Measurements from ENCODE around the gene TRRAP. TPM values are rescaled to one million over a fixed set of nuclear protein-coding genes. Genes with fewer than 3 reads are reported as not detected.
"Not testable (repeated sequence)": the region's sequence is repeated elsewhere in the genome, so short reads cannot be mapped to it uniquely, and the experiment has no call there.

Gene TRRAP
- total RNA-seq, 4 donors from 2014 or later = 15.2 to 18.8 (median 17.0) TPM

- TF ChIP-seq POLR2A (IDR thresholded peaks at IDR 0.05) = no peak
- no peak for TF ChIP-seq CTCF (IDR thresholded peaks at IDR 0.05 in 4 of 5, conservative IDR thresholded peaks at IDR 0.05 in 1 of 5)
- DNase-seq (no peak), ATAC-seq (no peak)
- intact Hi-C loops (cut with DNase I; ENCODE audit: low total_unique reads) = loop anchor here (1.0 to 10.0 kb wide), 2 partner anchors 86 to 407 kb away; no protein-coding TSS in a partner anchor
- Histone ChIP-seq H3K36me3 (no peaks in the 10 kb centered on the region), H3K27ac (no peak overlapping the region), H3K27me3 (peaks cover 0 to 3% (median 0%) of the 10 kb centered on the region in 3 donors), H3K4me1 (no peaks in the 10 kb centered on the region), H3K4me3 (no peak overlapping the region), H3K9me3 (no peaks in the 10 kb centered on the region)
- in situ Hi-C loops (cut with MboI; ENCODE audit: low sequenced_read_pairs in 4 of 4) = loop anchor here (5.0 kb wide), 1 partner anchor 408 kb away; no protein-coding TSS in a partner anchor
Observed at GRCh38 chr7:98840722-98841121, 37.6 kb upstream of the TRRAP start.

- H3K4me1 ChIP-seq = no peaks in the 10 kb centered on the region
- no peak overlapping the region for H3K27ac ChIP-seq
- DNase-seq (peak; percentile 24 to 37), ATAC-seq (peak; percentile 45 to 78)
- TF ChIP-seq POLR2A (IDR thresholded peaks at IDR 0.05) = no peak
- TF ChIP-seq CTCF (IDR thresholded peaks at IDR 0.05 in 4 of 5, conservative IDR thresholded peaks at IDR 0.05 in 1 of 5) = peak; percentile 87 to 97 (median 94)
- peaks cover 0 to 3% (median 0%) of the 10 kb centered on the region in 3 donors for H3K27me3 ChIP-seq
- no peak overlapping the region for H3K4me3 ChIP-seq
- no peaks in the 10 kb centered on the region for H3K9me3 ChIP-seq
- intact Hi-C loops (cut with DNase I; ENCODE audit: low total_unique reads) (loop anchor here (1.0 to 10.0 kb wide), 2 partner anchors 87 to 408 kb away; no protein-coding TSS in a partner anchor), in situ Hi-C loops (cut with MboI; ENCODE audit: low sequenced_read_pairs in 4 of 4) (loop anchor here (5.0 kb wide), 1 partner anchor 409 kb away; no protein-coding TSS in a partner anchor)
- H3K36me3 ChIP-seq = no peaks in the 10 kb centered on the region
Observed at GRCh38 chr7:98841179-98841997, 36.9 kb upstream of the TRRAP start.

- not testable (repeated sequence) for DNase-seq, H3K27me3 ChIP-seq, H3K4me3 ChIP-seq, ATAC-seq, H3K27ac ChIP-seq, H3K36me3 ChIP-seq, H3K9me3 ChIP-seq, H3K4me1 ChIP-seq
- intact Hi-C loops (cut with DNase I; ENCODE audit: low total_unique reads) (loop anchor here (10.0 kb wide), 1 partner anchor 88 kb away; no protein-coding TSS in a partner anchor), in situ Hi-C loops (cut with MboI; ENCODE audit: low sequenced_read_pairs in 4 of 4) (loop anchor here (5.0 kb wide), 1 partner anchor 410 kb away; no protein-coding TSS in a partner anchor)
Observed at GRCh38 chr7:98842552-98842951, 35.8 kb upstream of the TRRAP start.

- in situ Hi-C loops (cut with MboI; ENCODE audit: low sequenced_read_pairs in 4 of 4) (no loop called here), intact Hi-C loops (cut with DNase I; ENCODE audit: low total_unique reads) (loop anchor here (10.0 kb wide), 1 partner anchor 94 kb away; no protein-coding TSS in a partner anchor)
- H3K9me3 ChIP-seq = no peaks in the 10 kb centered on the region
- H3K4me1 ChIP-seq = no peaks in the 10 kb centered on the region
- DNase-seq = no peak
- no peaks in the 10 kb centered on the region for H3K36me3 ChIP-seq
- ATAC-seq = no peak
- H3K4me3 ChIP-seq = no peak overlapping the region
- TF ChIP-seq POLR2A (IDR thresholded peaks at IDR 0.05) (no peak), CTCF (IDR thresholded peaks at IDR 0.05 in 4 of 5, conservative IDR thresholded peaks at IDR 0.05 in 1 of 5) (no peak)
- no peak overlapping the region for H3K27ac ChIP-seq
- peaks cover 0 to 2% (median 0%) of the 10 kb centered on the region in 3 donors for H3K27me3 ChIP-seq
Observed at GRCh38 chr7:98848918-98849317, 29.4 kb upstream of the TRRAP start.

GRCh38 chr7:98852826-98853225 lies 25.5 kb upstream of the TRRAP start:
- H3K4me1 ChIP-seq = no peaks in the 10 kb centered on the region
- ATAC-seq (no peak), DNase-seq (no peak)
- H3K27ac ChIP-seq = no peak overlapping the region
- peaks cover 0 to 3% (median 2%) of the 10 kb centered on the region in 3 donors for H3K27me3 ChIP-seq
- H3K9me3 ChIP-seq = no peaks in the 10 kb centered on the region
- intact Hi-C loops (cut with DNase I; ENCODE audit: low total_unique reads) (no loop called here), in situ Hi-C loops (cut with MboI; ENCODE audit: low sequenced_read_pairs in 4 of 4) (no loop called here)
- H3K36me3 ChIP-seq = no peaks in the 10 kb centered on the region
- no peak overlapping the region for H3K4me3 ChIP-seq
- no peak for TF ChIP-seq POLR2A (IDR thresholded peaks at IDR 0.05)
- no peak for TF ChIP-seq CTCF (IDR thresholded peaks at IDR 0.05 in 4 of 5, conservative IDR thresholded peaks at IDR 0.05 in 1 of 5)
